PC-3 (cell line): Measurements from ENCODE around the gene RPS6KA1.

Experiments
- CTCF ChIP-seq: fragments of 300-600 bp; sonication (generic); conservative IDR thresholded peaks from 2 replicates; pipeline ENCODE4 v1.5.1; 2017; ENCODE audit warnings: antibody characterized with exemption, low read depth, mild to moderate bottlenecking, low read length
- EZH2 ChIP-seq: fragments of 300-600 bp; sonication (generic); IDR thresholded peaks from one replicate; pipeline ENCODE4 v1.6.1; 2017; ENCODE audit warnings: antibody characterized with exemption, mild to moderate bottlenecking, low read length; ENCODE audit not compliant: unreplicated experiment
- EZH2phosphoT487 ChIP-seq: fragments of 300-600 bp; sonication (generic); IDR thresholded peaks from 2 replicates; pipeline ENCODE4 v1.6.1; 2018; ENCODE audit warnings: mild to moderate bottlenecking, antibody characterized with exemption, low read length, borderline replicate concordance

GRCh38 chr1:26520339-26520738, 9.2 kb upstream of the RPS6KA1 start:
- TF ChIP-seq CTCF (no peak), EZH2phosphoT487 (no peak), EZH2 (no peak)
